ENCODE data around the gene USP28.
"Not testable (repeated sequence)": the region's sequence is repeated elsewhere in the genome, so short reads cannot be mapped to it uniquely, and the experiment has no call there.

The USP28 gene

GRCh38 chr11:113894421-113894996, 19.1 kb upstream of the USP28 start:
- Mint-ChIP-seq H3K9me3 (no peaks in the 10 kb centered on the region), H3K36me3 (ENCODE audit: insufficient read depth) (no peaks in the 10 kb centered on the region), H3K4me1 (peaks cover 5% of the 10 kb centered on the region), H3K27me3 (no peaks in the 10 kb centered on the region), H3K27ac (ENCODE audit: low read depth) (no peak overlapping the region), H3K4me3 (no peak overlapping the region)
- no peak for ATAC-seq (replicated peaks; ENCODE audit: extremely low read depth, poor library complexity, severe bottlenecking)
- DNase-seq (ENCODE audit: low spot score in 2 of 2) = no peak

- ATAC-seq (replicated peaks; ENCODE audit: extremely low read depth, poor library complexity, severe bottlenecking) (no peak), DNase-seq (ENCODE audit: low spot score in 2 of 2) (no peak)
- H3K4me1 Mint-ChIP-seq = no peaks in the 10 kb centered on the region
- H3K27me3 Mint-ChIP-seq = no peaks in the 10 kb centered on the region
- no peak overlapping the region for H3K27ac Mint-ChIP-seq (ENCODE audit: low read depth)
- H3K4me3 Mint-ChIP-seq = no peak overlapping the region
- no peaks in the 10 kb centered on the region for H3K9me3 Mint-ChIP-seq
- H3K36me3 Mint-ChIP-seq (ENCODE audit: insufficient read depth) = no peaks in the 10 kb centered on the region
Measured at GRCh38 chr11:113888848-113889247, 13.5 kb upstream of the USP28 start.

DNA sequence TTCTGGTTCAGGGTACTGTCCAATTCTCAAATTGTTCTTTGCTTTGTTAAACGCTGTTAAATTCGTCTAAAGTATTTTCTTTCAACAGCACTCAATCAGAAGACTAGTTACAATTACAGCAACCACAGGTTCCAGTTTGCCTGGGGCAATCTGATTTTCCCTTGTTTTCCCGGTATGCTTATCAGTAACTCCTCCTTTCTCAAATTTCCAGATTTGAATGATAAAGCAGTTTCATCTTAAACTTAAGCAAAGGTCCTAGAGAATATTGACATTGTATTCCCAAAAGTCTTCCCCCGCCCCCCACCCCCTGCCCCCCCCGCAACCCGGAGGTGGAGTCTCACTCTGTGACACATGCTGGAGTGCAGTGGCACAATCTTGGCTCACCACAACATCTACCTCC, 10.5 kb upstream of the USP28 start:
- Mint-ChIP-seq H3K9me3 (no peaks in the 10 kb centered on the region), H3K4me3 (no peak overlapping the region), H3K27me3 (no peaks in the 10 kb centered on the region), H3K36me3 (ENCODE audit: insufficient read depth) (no peaks in the 10 kb centered on the region), H3K4me1 (no peaks in the 10 kb centered on the region), H3K27ac (ENCODE audit: low read depth) (no peak overlapping the region)
- no peak for DNase-seq (ENCODE audit: low spot score in 2 of 2)
- ATAC-seq (replicated peaks; ENCODE audit: extremely low read depth, poor library complexity, severe bottlenecking) = no peak

DNA sequence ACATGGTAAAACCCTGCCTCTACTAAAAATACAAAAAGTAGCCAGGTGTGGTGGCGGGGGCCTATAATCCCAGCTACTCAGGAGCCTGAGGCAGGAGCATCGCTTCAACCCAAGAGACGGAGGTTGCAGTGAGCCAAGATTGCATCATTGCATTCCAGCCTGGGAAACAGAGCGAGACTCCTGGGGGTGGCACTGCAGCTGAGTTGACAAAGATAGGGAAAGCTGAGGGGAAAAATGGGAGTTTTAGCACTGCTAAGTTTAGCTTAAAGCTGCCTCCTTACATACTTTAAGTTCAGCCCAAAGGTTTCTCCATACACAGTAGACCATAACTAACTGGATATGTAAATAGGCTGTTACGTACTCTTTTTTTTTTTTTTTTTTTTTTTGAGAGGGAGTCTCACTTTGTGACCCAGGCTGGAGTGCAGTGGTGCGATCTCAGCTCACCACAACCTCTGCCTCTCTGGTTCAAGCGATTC, 9.0 kb upstream of the USP28 start:
- no peaks in the 10 kb centered on the region for H3K9me3 Mint-ChIP-seq
- no peak overlapping the region for H3K4me3 Mint-ChIP-seq
- no peaks in the 10 kb centered on the region for H3K4me1 Mint-ChIP-seq
- no peaks in the 10 kb centered on the region for H3K36me3 Mint-ChIP-seq (ENCODE audit: insufficient read depth)
- no peak for ATAC-seq (replicated peaks; ENCODE audit: extremely low read depth, poor library complexity, severe bottlenecking)
- no peaks in the 10 kb centered on the region for H3K27me3 Mint-ChIP-seq
- DNase-seq (ENCODE audit: low spot score in 2 of 2) = no peak
- H3K27ac Mint-ChIP-seq (ENCODE audit: low read depth) = no peak overlapping the region

DNA sequence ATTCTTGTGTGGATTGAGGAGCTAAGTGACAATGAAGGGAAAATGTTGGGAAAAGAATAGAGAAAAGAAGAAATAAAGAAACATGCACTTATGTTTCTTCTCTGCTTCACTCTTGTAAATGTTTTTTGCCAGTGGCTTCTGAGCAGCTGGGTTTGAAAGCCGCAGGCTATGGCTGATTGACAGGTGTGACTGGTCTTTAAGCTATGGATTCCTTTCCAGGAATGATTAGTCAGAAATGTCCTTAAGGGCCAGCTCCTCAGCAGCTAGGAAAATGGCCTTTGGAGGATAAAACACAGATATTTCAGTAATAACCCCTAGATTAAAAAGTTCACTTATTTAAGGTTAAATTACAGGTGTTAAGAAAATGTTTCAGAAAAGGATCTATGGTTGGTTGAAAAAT, 6.5 kb upstream of the USP28 start:
- ATAC-seq (replicated peaks; ENCODE audit: extremely low read depth, poor library complexity, severe bottlenecking) (no peak), DNase-seq (ENCODE audit: low spot score in 2 of 2) (no peak)
- H3K36me3 Mint-ChIP-seq (ENCODE audit: insufficient read depth) = peaks cover 1% of the 10 kb centered on the region
- peaks cover 6% of the 10 kb centered on the region for H3K4me1 Mint-ChIP-seq
- H3K9me3 Mint-ChIP-seq = no peaks in the 10 kb centered on the region
- H3K4me3 Mint-ChIP-seq = no peak overlapping the region
- H3K27ac Mint-ChIP-seq (ENCODE audit: low read depth) = no peak overlapping the region
- no peaks in the 10 kb centered on the region for H3K27me3 Mint-ChIP-seq

DNA sequence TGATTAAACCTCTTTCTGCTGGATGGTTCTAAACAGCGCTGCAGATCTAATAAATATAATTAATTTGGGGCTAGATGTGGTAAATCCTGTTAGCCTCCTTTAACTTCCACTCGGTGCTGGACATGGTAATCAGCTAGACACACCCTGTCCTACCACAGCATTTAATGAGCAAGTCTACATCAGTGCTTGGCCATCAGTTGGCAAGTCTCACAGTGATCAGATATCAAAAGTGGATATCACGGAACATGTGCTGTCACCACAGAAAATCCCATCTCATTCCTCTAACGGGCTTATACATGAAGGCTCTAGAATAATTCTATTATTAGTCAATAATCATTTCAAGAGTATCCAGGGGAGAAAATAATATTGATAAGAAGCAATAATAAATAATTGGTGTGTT, 5.6 kb upstream of the USP28 start:
- DNase-seq (ENCODE audit: low spot score in 2 of 2) = no peak
- H3K36me3 Mint-ChIP-seq (ENCODE audit: insufficient read depth) = peaks cover 6% of the 10 kb centered on the region

GRCh38 chr11:113879446-113879845, 4.1 kb upstream of the USP28 start:
- not testable (repeated sequence) for H3K27me3 Mint-ChIP-seq; H3K27ac Mint-ChIP-seq (ENCODE audit: low read depth); ATAC-seq (replicated peaks; ENCODE audit: extremely low read depth, poor library complexity, severe bottlenecking); H3K9me3 Mint-ChIP-seq; DNase-seq (ENCODE audit: low spot score in 2 of 2); H3K4me3 Mint-ChIP-seq
- H3K36me3 Mint-ChIP-seq (ENCODE audit: insufficient read depth) = peaks cover 12% of the 10 kb centered on the region
- H3K4me1 Mint-ChIP-seq = peaks cover 10% of the 10 kb centered on the region

More for the DNA sequence above, 5.6 kb upstream of the USP28 start:
- Mint-ChIP-seq H3K9me3 (no peaks in the 10 kb centered on the region), H3K4me1 (peaks cover 6% of the 10 kb centered on the region), H3K27me3 (no peaks in the 10 kb centered on the region), H3K27ac (ENCODE audit: low read depth) (no peak overlapping the region), H3K4me3 (no peak overlapping the region)
- ATAC-seq (replicated peaks; ENCODE audit: extremely low read depth, poor library complexity, severe bottlenecking) = no peak

DNA sequence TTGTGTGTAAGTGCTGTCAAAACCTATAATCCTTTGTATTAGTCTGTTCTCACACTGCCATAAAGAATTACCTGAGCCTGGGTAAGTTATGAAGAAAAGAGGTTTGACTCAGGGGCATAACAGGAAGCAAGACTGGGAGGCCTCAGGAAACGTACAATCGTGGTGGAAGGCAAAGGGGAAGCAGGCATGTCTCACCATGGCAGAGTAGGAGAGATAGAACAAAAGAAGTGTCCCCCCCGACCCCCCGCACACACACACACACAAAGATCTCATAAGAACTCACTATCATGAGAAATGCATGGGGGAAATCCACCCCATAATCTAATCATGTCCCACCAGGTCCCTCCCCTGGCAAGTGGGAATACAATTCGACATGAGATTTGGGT, 2.3 kb upstream of the USP28 start:
- no peak for ATAC-seq (replicated peaks; ENCODE audit: extremely low read depth, poor library complexity, severe bottlenecking)
- peaks cover 23% of the 10 kb centered on the region for H3K4me1 Mint-ChIP-seq
- H3K27me3 Mint-ChIP-seq = no peaks in the 10 kb centered on the region
- H3K27ac Mint-ChIP-seq (ENCODE audit: low read depth) = no peak overlapping the region
- H3K9me3 Mint-ChIP-seq = no peaks in the 10 kb centered on the region
- H3K4me3 Mint-ChIP-seq = no peak overlapping the region
- no peak for DNase-seq (ENCODE audit: low spot score in 2 of 2)
- H3K36me3 Mint-ChIP-seq (ENCODE audit: insufficient read depth) = peaks cover 17% of the 10 kb centered on the region

- H3K27ac Mint-ChIP-seq (ENCODE audit: low read depth) = peak overlapping the region; percentile 22
- peak overlapping the region; percentile 99 for H3K4me3 Mint-ChIP-seq
Measured at GRCh38 chr11:113876798-113877669, 1.7 kb upstream of the USP28 start.

DNA sequence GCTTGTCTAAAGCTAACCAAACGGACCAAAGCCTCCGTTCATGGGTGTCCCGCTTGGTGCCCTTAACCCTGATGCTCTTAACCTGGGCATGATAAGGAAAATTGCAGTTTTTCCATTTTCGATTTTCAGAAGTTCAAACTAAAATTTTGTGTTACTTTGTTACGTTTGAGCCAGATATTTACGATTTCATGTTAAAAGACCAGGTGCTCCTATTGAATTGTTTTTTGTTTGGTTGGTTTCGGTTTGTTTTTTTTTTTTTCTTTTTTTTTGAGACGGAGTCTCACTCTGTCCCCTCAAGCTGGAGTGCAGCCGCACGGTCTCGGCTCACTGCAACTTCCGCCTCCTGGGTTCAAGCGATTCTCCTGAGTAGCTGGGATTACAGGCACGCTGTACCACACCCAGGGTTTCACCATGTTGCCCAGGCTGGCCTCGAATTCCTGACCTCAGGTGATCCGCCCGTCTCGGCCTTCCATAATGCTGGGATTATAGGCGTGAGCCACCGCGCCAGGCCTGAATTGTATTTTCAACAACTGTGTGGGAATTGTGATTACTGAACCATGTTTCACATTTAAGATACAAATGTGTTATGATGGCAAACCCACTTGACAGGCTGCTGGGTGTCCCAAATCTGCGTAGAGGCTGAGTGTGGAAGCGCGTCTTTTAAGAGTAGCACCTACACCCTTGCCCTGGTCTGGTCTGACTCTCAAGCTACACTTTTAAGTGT, 864 bp upstream of the USP28 start:
- H3K27ac Mint-ChIP-seq (ENCODE audit: low read depth) = peak overlapping the region; percentile 95
- H3K9me3 Mint-ChIP-seq = no peaks in the 10 kb centered on the region
- H3K27me3 Mint-ChIP-seq = no peaks in the 10 kb centered on the region
- DNase-seq (ENCODE audit: low spot score in 2 of 2) = no peak
- peaks cover 20% of the 10 kb centered on the region for H3K36me3 Mint-ChIP-seq (ENCODE audit: insufficient read depth)
- ATAC-seq (replicated peaks; ENCODE audit: extremely low read depth, poor library complexity, severe bottlenecking) = no peak
- peak overlapping the region; percentile 99 for H3K4me3 Mint-ChIP-seq
- peaks cover 37% of the 10 kb centered on the region for H3K4me1 Mint-ChIP-seq

More at GRCh38 chr11:113876798-113877669, 1.7 kb upstream of the USP28 start:
- ATAC-seq (replicated peaks; ENCODE audit: extremely low read depth, poor library complexity, severe bottlenecking) (no peak), DNase-seq (ENCODE audit: low spot score in 2 of 2) (no peak)
- Mint-ChIP-seq H3K4me1 (peaks cover 29% of the 10 kb centered on the region), H3K36me3 (ENCODE audit: insufficient read depth) (peaks cover 18% of the 10 kb centered on the region), H3K9me3 (no peaks in the 10 kb centered on the region), H3K27me3 (no peaks in the 10 kb centered on the region)

DNA sequence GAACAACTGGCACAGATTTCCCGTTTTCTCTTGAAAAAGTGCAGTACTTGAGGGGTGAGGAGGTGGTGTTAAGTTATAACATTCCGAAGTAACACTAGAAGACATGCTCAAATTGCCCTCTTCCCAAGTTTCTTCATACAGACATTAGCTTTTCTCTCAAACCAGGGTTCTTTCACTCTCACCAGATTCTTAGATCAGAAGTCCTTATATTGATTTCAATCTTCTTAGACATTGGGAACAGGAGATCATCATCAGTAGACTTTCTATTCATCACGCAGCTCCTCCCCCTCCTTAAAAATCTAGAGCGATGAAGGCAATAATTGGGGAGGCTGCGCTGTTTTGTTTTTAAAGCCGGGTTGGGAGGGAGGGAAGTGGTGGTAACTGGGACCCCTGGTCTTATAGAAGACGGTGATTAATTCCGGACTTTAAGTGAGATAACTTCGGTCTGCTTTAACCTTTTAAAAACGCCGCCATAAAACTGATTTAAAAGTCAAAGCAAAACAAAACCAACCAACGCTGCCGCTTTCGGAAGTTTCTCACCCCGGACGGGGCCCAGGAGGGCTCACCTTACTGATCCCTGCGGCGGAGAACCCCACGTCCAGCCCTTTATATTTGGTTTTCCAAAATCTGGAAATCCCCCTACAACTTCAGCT, 665 bp downstream of the USP28 start:
- peak; percentile 64 for ATAC-seq (replicated peaks; ENCODE audit: extremely low read depth, poor library complexity, severe bottlenecking)
- H3K9me3 Mint-ChIP-seq = no peaks in the 10 kb centered on the region
- no peak for DNase-seq (ENCODE audit: low spot score in 2 of 2)
- peaks cover 51% of the 10 kb centered on the region for H3K4me1 Mint-ChIP-seq
- peak overlapping the region; percentile 64 for H3K27ac Mint-ChIP-seq (ENCODE audit: low read depth)
- peak overlapping the region; percentile 99 for H3K4me3 Mint-ChIP-seq
- H3K27me3 Mint-ChIP-seq = no peaks in the 10 kb centered on the region
- peaks cover 20% of the 10 kb centered on the region for H3K36me3 Mint-ChIP-seq (ENCODE audit: insufficient read depth)

DNA sequence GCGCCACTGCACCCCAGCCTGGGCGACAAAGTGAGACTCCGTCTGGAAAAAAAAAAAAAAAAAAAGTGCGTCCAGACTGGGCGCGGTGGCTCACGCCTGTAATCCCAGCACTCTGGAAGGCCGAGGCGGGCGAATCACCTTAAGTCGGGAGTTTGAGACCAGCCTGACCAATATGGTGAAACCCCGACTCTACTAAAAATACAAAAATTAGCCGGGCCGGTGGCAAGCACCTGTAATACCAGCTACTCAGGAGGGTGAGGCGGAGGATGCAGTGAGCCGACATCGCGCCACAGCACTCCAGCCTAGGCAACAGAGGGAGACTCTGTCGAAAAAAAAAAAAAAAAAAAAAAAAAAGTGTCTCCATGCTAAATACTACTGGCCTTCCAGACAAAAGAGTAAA, 1.3 kb downstream of the USP28 start:
- no peak for ATAC-seq (replicated peaks; ENCODE audit: extremely low read depth, poor library complexity, severe bottlenecking)
- peaks cover 55% of the 10 kb centered on the region for H3K4me1 Mint-ChIP-seq
- no peaks in the 10 kb centered on the region for H3K9me3 Mint-ChIP-seq

More for the DNA sequence above, 1.3 kb downstream of the USP28 start:
- peak overlapping the region; percentile 64 for H3K27ac Mint-ChIP-seq (ENCODE audit: low read depth)
- H3K4me3 Mint-ChIP-seq = peak overlapping the region; percentile 99
- H3K36me3 Mint-ChIP-seq (ENCODE audit: insufficient read depth) = peaks cover 20% of the 10 kb centered on the region
- H3K27me3 Mint-ChIP-seq = no peaks in the 10 kb centered on the region
- no peak for DNase-seq (ENCODE audit: low spot score in 2 of 2)
